Type B pancreatic cell (in vitro differentiated cells): ENCODE data around the gene BTD. TPM values are rescaled to one million over a fixed set of nuclear protein-coding genes. Genes with fewer than 3 reads are reported as not detected.
A peak's percentile ranks its signal among the peaks of the same experiment; 100 is the strongest.

Experiments
- DNase-seq: peaks from one replicate; pipeline ENCODE4 v3.0.0; 2021; ENCODE audit warnings: mixed read lengths; ENCODE audit not compliant: unreplicated experiment; ENCODE audit errors: extremely low spot score
- H3K27ac Mint-ChIP-seq: 2 replicates; pipeline ENCODE4 v1.8.0; 2021; ENCODE audit warnings: mild to moderate bottlenecking, mixed read lengths
- H3K27me3 Mint-ChIP-seq: 2 replicates; pipeline ENCODE4 v1.8.0; 2021; ENCODE audit warnings: mixed read lengths
- H3K36me3 Mint-ChIP-seq: 2 replicates; pipeline ENCODE4 v1.8.0; 2021; ENCODE audit warnings: mixed read lengths
- H3K4me1 Mint-ChIP-seq: one replicate; pipeline ENCODE4 v1.8.0; 2021; ENCODE audit warnings: mixed read lengths; ENCODE audit not compliant: unreplicated experiment
- H3K4me3 Mint-ChIP-seq: 2 replicates; pipeline ENCODE4 v1.8.0; 2021; ENCODE audit warnings: mild to moderate bottlenecking, mixed read lengths
- H3K9me3 Mint-ChIP-seq: 2 replicates; pipeline ENCODE4 v1.8.0; 2021; ENCODE audit warnings: mixed read lengths
- CTCF ChIP-seq: fragments of 200-600 bp; sonication (generic); conservative IDR thresholded peaks from 2 replicates; pipeline ENCODE4 v1.5.0; 2021; ENCODE audit warnings: antibody characterized with exemption, mild to moderate bottlenecking
- total RNA-seq: library from RNA; stranded (reverse); gene quantifications from 2 replicates; pipeline ENCODE4 v1.2.1, GENCODE V29; 2021; ENCODE audit warnings: low replicate concordance

BTD gene
- total RNA-seq, 1 donor from 2014 or later, result 12.2 TPM

- H3K9me3 Mint-ChIP-seq, result no peaks in the 10 kb centered on the region
- H3K36me3 Mint-ChIP-seq, result no peaks in the 10 kb centered on the region
- TF ChIP-seq CTCF, result no peak
- H3K27me3 Mint-ChIP-seq, result no peaks in the 10 kb centered on the region
- peaks cover 18% of the 10 kb centered on the region for H3K4me1 Mint-ChIP-seq
- no peak overlapping the region for H3K4me3 Mint-ChIP-seq
- DNase-seq, result no peak
- no peak overlapping the region for H3K27ac Mint-ChIP-seq
Measured at GRCh38 chr3:15649341-15649740, 47.8 kb downstream of the BTD start.

- Mint-ChIP-seq H3K27ac (no peak overlapping the region), H3K4me3 (no peak overlapping the region), H3K36me3 (no peaks in the 10 kb centered on the region), H3K9me3 (no peaks in the 10 kb centered on the region), H3K27me3 (no peaks in the 10 kb centered on the region), H3K4me1 (peaks cover 18% of the 10 kb centered on the region)
- DNase-seq, result no peak
- TF ChIP-seq CTCF, result no peak
Measured at GRCh38 chr3:15649858-15650257, 48.3 kb downstream of the BTD start.

- H3K4me3 Mint-ChIP-seq, result no peak overlapping the region
- no peak for TF ChIP-seq CTCF
- no peak for DNase-seq
- peak overlapping the region; percentile 39 for H3K27ac Mint-ChIP-seq
- peaks cover 5% of the 10 kb centered on the region for H3K9me3 Mint-ChIP-seq
- H3K27me3 Mint-ChIP-seq, result no peaks in the 10 kb centered on the region
- peaks cover 4% of the 10 kb centered on the region for H3K36me3 Mint-ChIP-seq
- peaks cover 18% of the 10 kb centered on the region for H3K4me1 Mint-ChIP-seq
Measured at GRCh38 chr3:15651396-15651795, 49.9 kb downstream of the BTD start.

GRCh38 chr3:15653321-15653720 is 51.8 kb downstream of the BTD start:
- H3K4me1 Mint-ChIP-seq, result peaks cover 9% of the 10 kb centered on the region
- H3K9me3 Mint-ChIP-seq, result peaks cover 5% of the 10 kb centered on the region
- no peak overlapping the region for H3K4me3 Mint-ChIP-seq
- DNase-seq, result no peak
- H3K27ac Mint-ChIP-seq, result no peak overlapping the region
- H3K36me3 Mint-ChIP-seq, result peaks cover 4% of the 10 kb centered on the region
- no peak for TF ChIP-seq CTCF
- H3K27me3 Mint-ChIP-seq, result no peaks in the 10 kb centered on the region

- DNase-seq, result no peak
- H3K4me3 Mint-ChIP-seq, result no peak overlapping the region
- no peak for TF ChIP-seq CTCF
- peaks cover 4% of the 10 kb centered on the region for H3K36me3 Mint-ChIP-seq
- H3K27me3 Mint-ChIP-seq, result no peaks in the 10 kb centered on the region
- H3K27ac Mint-ChIP-seq, result no peak overlapping the region
- peaks cover 5% of the 10 kb centered on the region for H3K9me3 Mint-ChIP-seq
- H3K4me1 Mint-ChIP-seq, result peaks cover 9% of the 10 kb centered on the region
Measured at GRCh38 chr3:15654127-15654526, 52.6 kb downstream of the BTD start.

- Mint-ChIP-seq H3K27me3 (no peaks in the 10 kb centered on the region), H3K4me1 (peaks cover 14% of the 10 kb centered on the region), H3K4me3 (no peak overlapping the region), H3K36me3 (peaks cover 4% of the 10 kb centered on the region), H3K9me3 (peaks cover 10% of the 10 kb centered on the region), H3K27ac (no peak overlapping the region)
- no peak for TF ChIP-seq CTCF
- no peak for DNase-seq
Measured at GRCh38 chr3:15654891-15655290, 53.3 kb downstream of the BTD start.
